Measurements from ENCODE around the gene MARK1.

Gene MARK1

DNA sequence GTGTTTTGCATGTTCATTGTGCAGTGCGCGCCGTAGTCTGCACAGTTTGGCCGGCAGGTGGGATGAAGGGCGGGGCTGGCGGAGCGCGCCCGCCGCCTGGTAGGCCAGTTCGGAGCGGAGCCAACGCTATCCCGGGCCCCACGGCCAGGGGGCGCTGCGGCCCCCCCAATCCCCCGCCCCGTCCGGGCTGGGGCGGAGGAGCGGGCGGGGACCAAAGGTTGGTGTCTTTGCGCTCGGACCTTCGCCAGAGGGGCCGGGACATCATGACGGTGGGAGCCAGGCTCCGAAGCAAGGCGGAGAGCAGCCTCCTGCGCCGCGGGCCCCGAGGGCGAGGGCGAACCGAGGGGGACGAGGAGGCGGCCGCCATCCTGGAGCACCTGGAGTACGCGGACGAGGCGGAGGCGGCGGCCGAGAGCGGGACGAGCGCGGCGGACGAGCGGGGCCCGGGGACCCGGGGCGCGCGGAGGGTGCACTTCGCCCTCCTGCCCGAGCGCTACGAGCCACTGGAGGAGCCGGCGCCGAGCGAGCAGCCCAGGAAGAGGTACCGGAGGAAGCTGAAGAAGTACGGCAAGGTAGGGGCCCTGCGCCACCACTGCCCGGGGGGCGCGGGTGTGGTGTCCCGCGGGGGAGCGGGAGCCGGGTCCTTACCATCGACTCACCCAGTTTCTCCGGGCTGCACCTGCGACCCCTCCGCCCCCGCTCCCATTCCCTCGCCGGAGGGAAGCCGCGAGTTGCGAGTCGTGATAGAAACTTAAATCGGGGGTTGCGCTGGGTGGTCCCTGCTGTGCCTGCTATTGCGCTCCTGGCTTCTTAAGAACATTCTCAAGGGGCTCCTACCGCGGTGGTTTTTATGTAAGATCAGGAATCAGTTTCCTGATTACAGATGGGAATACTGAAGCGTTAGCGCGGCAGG is 162.5 kb downstream of the MARK1 start, which contains the start of gene C1orf115:
Gene C1orf115 (plus strand): TSS at position 224 of the 913 bp plus-strand sequence. CDS start 40 bp downstream, at position 264.
- peak; percentile 88 for DNase-seq (ENCODE audit: low spot score)

DNA sequence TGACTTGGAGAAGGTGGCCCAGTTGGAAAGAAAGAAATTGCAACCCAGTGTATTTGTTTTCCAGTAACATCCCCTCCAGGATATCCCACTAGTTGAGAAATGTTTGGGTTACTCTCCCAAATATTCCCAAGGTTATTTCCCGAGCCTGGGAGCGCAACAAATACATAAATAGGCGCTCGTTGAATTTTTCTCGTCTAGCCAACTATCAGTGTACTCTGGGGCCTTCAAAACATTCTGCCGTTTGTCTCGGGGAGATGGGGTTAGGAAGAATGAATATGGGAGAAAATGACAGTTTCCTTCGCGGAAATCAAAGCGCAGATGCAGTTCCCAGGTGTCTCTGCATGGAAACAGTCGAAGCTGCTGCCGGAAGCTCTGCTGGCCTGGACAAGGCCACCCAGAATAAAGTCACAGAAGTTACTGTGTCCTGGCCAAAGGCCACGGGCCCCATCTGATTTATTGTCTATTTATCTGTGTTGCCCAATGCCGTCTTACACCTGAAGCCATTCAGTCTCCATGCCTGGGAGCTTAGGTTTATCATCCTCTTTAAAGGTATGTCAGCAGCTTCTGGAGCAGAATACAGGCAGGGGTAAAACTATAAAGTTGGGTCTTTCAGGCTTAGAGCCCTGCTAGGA is 163.2 kb downstream of the MARK1 start:
- no peak for DNase-seq (ENCODE audit: low spot score)

DNA sequence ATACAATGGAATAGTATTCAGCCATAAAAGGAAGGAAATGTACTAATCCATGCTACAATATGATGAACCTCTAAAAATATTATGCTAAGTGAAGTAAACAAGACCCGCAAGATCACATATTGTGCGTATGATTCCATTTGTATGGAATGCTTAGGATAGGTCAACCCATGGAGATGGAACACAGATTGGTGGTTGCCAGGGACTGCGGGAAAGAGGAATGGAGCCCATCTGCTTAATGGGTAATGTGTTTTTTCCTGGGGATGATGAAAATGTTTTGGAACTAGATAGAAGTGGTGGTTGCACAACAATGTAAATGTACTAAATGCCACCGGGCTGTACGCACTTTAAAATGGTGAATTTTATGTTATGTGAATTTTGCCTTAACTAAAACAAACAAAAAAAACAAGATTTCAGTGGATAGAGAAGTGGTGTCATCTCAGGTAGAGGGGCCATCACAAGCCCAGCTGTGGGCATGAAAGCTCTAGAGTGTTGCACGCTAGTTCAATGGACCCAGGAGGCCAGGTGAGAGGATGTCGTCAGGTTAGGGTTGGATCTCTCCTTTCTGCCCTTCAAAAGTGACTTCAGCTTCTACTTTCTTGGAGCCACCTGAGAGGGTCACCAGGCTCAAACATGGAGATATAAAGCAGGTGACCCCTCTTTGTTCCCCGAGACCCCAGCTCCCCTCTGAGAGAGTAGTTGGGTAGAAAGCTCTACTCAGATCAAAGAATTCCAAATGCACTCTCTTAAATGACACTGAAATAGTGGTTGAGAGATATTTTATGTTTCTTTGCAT is 164.7 kb downstream of the MARK1 start:
- no peak for DNase-seq (ENCODE audit: low spot score)

DNA sequence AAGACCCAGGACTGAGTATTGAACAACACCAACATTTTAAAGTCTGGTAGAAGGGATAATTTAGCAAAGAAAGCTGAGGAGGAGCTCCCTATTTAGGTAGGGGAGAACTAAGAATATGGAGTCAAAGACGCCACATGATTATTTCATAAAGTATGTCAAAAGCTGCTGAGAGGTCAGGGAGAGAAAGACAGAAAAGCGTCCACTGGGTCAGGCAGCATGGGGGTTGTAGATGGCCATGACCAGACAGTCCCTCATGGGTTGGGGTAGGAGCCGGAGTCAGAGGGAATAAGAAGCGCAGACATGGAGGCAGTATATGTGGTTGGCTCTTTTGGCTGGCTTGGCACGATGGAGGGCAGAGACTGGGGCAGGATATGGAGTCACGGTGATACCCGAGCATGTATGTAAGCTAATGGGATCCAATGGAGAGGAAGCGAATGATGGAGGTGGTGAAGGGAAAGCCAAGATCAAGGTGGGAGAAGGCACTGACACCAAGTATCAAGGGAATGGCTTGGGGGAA is 167.0 kb downstream of the MARK1 start:
- no peak for DNase-seq (ENCODE audit: low spot score)

DNA sequence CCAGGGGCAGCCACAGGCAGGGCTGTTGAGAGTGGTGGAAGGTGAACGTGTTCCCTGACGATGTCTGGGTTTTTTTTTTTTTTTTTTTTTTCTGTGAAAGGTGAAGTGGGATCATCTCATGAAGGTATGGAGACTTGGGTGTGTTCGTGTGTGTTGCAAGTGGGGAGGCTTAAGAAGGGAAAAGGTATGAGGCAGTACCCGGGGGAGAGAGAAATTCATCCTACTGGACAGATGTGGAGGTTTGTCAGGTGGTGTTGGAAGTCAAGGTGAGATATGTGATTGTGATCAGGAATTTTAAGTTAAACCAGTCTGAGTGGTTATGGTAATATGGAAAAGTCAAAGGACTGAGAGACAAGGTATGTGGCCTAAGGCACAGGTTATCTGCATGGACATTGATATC is 167.5 kb downstream of the MARK1 start:
- no peak for DNase-seq (ENCODE audit: low spot score)

DNA sequence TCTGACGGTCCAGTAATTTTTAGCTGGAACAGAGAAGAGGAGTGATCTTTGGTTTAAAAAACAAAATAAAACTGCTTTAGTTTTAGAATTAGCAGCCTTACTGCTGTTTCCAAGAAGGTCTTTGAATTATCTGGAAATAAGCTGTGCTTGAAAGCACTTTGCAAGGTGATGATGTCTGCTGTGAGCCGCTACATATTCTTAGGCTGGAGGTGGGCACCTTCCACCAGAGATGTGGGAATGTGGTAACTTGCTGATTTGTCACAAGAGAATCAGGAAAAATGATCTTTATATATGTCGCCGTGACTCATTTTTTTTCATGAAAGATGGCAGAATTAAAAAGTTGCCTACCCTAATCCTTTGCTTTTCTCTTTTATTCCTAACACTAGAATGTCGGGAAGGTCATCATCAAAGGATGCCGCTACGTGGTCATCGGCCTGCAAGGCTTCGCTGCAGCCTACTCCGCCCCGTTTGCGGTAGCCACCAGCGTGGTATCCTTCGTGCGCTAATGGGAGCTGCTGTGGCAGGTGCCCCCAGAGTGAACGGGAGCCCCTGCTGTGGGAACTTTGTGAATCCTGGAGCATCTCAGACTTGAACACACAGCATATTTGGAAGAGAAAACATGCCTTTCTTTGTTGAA is 168.4 kb downstream of the MARK1 start:
- DNase-seq (ENCODE audit: low spot score), result no peak

DNA sequence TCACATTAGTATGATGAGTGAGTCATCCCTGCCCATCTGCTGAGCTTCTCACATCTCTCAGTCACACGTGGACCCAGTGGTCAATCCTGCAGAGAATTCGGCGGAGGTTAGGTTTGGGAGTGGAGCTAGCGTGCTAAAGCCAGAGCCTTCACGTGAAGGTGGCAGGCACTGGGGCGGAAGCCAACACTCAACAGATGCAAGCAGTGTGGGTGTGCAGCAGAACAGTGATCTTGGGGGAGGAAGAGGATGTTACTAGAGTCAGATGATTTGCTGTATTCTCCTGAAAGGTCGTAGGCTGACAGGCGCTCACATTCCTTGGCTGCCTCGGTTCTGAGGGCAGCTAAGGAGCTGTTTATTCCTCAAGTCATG is 168.9 kb downstream of the MARK1 start:
- no peak for DNase-seq (ENCODE audit: low spot score)

DNA sequence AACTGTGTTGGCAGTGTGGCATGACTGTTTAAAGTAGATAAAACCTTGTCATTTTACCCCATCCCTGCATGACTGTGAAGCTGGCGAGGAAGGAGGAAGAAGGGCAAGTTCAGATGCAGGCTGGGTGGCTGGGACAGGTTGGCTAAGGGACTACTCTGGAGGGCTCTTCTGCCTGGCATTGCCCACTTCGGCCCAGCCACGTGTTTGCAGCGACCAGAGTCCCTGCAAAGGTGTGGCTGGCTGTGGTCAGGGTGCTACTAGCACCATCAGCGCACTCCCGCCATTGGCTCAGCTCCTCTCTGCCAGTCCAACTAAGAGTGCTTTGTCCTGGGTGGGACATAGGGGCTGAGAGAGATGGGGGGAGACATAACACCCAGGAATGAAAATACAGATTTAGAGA is 169.4 kb downstream of the MARK1 start:
- DNase-seq (ENCODE audit: low spot score), result no peak

DNA sequence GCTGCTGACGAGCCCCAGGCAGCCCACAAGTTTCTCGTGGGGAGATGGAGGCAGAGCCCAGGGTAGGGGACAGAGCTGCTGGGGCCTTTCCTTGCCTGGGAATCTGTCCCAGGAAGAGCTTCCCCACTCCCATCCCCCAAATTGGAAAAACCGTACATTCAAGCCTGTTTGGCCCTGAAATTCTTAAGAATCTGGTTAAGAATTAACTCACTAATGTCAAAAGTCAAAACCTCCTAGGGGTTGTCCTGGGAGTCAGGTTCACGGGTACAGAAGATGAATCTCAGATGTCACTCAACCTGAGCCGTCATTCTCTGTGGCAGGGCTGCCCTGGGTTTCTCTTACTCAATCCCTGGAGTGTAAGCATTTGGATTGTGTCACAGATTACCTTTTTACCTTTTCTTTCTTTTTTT is 170.7 kb downstream of the MARK1 start:
- no peak for DNase-seq (ENCODE audit: low spot score)

DNA sequence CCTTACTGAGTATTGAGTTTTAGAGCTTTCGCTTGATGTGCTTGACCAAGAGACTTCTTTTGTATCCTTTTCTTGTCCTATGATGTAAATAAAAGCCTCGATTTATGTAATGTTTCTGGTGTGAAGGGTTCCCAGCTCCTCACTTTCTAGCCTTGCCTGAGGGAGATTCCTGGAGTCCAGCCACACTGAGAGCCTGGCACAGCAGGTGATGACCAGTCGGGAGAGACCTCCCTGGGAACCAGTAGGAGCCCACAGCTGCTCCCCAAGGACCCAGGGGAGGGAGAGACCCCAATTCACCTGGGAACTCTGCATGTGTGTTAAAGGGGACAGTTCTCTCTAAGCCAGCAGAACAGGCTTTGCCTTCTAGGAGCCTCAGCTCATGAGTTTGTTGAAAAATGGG is 171.1 kb downstream of the MARK1 start:
- no peak for DNase-seq (ENCODE audit: low spot score)

DNA sequence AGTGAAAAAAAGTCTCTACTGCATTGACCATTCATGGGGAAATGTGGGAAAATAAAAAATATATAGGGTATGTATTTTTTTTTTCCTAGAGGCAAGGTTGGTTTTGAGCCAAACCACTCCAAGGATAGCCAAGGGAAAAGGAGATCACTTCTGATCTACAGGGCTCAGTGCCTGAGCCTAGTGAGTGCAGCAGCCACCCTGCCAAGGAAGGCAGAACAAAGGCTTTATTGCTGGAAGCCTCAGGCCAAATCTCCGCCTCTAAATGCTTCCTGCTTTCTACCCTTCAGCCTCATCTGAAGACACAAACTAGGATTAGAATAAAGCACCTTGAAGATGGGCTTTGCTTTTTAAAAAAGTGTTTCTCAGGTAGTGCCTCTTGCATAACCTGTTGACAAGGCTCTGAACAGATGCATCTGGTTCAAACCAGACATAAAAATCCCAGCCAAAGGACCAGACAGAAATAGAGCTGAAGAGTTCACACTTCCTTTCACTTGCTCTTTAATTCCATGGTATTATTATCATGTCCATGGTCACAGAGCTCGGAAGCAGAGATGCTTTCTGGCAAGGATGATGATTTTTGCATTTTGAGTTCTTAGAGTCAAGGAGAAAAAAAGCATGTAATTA is 172.7 kb downstream of the MARK1 start:
- DNase-seq (ENCODE audit: low spot score), result no peak

DNA sequence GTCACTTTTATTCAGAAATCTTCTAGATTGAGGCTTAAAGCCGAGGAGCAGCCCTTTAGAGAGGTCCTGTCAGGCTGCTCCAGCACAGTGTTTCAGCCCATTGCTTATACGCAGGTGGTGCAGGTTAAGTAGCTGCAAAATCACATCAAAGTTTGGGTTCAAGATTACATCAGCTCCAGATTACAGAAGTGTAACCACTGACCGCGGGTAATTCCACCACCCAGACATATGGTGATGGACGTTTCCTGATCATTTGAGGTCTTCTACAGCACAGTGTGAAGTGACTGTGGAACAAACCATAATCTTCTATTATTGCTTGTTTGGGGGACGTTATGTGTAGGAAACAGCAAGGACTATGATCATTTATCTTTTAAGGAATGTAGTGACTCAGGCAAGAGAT is 174.0 kb downstream of the MARK1 start:
- DNase-seq (ENCODE audit: low spot score), result no peak

DNA sequence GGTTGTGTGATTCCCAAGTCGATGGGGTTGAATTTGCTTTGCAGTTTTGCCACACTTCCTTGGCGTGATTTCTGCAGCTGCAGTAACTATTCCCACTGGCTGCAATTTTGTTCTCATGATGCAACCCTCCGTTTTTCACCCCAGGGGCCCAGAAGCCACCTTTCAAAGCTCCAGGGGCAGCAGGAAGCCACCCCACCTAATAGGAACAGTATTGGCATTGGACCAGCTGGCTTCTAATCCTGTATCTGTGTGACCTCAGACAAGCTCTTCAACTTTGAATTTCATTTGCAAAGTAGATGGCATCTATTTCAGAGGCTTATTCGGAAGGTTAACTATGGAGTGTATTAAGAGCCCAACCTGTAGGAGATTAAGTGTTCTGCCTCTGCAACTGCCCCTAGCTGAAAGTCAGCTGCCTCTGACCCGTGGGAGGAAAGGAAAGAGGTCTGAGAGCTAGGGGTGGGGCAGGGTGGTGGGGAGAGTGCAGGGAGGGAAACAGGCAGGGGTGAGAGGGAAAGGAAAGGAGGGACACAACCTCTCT is 174.9 kb downstream of the MARK1 start:
- DNase-seq (ENCODE audit: low spot score), result no peak

DNA sequence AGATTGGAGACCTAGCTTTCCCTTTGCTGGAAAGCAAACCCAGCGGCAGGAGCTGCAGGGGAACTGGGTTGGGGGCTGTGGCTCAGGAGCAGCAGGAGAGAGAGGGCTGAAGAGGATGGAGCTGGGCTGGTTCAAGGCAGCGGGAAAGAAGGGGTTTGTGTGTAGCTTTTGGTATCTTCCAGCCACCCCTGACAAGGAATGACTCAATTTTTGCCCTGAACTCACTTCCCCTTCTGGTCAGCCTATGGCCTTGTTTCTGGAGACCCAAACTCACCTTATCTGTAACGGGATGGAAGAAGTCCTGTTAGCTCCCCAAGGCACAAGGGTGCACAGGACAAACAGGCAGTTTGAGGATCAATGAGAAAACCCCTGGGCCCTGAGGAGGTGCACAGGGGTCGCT is 175.4 kb downstream of the MARK1 start:
- DNase-seq (ENCODE audit: low spot score), result no peak

DNA sequence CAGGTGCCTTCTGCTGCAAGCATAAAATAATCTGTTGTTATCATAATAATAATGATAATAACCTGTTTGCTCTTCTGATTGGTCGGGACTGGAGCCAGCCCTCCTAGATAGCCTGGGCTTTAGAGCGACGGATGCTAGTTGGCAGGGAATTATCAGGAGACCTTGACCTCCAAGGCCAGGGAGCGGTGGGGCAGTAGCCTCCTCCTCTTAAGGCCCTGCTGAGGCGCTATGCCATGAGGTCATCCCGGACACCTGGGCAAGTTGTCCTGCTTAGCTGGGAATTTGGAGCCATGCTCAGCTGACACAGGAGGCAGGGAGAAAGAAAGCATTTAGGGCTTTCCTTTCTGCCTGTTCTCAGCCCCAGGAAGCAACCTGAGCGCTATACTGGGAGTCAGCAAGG is 177.8 kb downstream of the MARK1 start:
- no peak for DNase-seq (ENCODE audit: low spot score)

DNA sequence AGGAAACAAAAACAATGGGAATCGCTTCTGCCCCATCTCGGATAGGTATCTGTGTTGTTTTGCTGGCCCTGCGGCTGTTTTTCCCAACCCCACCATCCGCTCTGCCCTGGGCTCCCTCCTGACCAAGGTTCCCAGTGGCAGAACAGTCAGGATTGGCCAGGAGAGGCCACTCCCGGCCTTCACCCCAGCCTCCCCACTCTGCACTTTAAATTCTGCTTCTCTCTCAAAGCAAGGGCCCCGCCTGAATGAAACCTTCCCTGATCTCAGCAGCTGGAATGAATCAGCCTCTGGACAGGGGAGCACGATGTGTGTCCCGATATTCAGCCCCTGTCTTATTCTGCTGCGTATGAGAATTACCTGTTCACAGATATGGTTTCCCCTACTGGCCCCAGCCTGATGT is 178.5 kb downstream of the MARK1 start:
- DNase-seq (ENCODE audit: low spot score), result no peak

DNA sequence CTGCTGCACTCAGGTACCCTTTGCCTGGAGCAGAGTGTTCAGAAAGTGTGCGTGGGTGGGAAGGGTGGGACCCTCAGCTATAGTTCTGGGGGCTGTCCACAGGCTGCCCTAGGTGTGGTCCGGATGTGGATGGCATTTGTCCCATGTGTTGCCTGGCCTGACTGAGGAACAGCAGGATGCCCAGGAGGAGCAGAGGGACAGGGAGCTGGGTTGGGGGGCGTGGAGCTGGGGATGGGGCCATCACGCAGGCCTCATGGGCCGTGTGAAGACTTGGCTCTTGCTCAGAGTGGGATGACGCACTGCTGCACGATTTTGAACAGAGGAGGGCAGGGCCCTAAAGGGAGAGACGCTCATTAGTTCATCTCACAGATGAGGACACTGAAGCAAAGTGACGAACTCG is 179.2 kb downstream of the MARK1 start:
- DNase-seq (ENCODE audit: low spot score), result no peak

DNA sequence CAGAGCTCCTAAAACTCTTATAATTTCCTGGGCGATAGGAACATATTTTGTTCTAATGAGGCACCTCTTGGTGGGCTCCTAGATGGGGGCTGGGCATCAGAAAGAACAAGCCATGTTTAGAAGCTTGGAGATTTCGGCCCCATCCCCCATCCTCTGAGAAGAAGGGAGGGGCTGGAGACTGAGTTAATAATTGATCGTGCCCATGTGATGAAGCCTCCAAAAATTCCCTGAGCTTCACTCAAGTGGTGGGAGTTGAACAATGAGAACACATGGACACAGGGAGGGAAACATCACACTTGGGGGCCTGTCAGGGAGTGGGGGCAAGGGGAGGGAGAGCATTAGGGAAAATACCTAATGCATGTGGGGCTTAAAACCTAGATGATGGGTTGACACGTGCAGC is 180.3 kb downstream of the MARK1 start:
- no peak for DNase-seq (ENCODE audit: low spot score)

DNA sequence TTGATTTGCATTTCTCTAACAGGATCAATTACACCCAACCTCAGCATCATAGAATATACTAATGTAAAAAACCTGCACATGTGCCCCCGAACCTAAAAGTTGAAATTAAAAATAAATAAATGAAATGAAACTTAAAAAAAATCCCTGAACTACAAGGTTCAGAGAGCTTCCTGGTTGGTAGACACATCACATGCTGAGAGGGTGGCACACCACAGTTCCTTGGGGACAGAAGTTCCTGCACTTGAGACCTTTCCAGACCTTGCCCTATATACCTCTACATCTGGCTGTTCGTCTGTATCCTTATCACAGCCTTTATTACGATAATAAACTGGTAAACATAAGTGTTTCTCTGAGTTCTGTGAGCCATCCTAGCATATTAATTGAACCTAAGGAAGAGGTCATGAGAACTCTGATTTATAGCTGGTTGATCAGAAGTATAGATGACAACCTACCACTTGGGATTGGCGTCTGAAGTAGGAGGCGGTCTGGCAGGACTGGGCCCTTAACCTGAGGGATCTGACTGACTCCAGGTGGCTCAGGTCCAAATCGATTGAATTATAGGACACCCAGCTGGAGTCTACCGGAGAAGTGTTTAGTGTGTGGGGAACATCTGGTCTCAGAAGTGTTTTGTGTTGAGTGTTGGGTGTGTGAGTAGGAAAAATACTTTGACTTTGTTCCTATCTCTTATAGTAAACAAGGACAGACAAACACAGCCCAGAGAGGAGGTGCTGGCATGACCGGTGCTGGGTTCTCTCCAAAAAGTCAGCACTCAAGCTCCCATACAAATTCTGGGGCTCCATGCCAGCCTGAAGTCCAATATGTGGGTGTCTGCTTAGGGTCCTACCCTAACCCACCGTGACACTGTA is 181.2 kb downstream of the MARK1 start:
- no peak for DNase-seq (ENCODE audit: low spot score)

DNA sequence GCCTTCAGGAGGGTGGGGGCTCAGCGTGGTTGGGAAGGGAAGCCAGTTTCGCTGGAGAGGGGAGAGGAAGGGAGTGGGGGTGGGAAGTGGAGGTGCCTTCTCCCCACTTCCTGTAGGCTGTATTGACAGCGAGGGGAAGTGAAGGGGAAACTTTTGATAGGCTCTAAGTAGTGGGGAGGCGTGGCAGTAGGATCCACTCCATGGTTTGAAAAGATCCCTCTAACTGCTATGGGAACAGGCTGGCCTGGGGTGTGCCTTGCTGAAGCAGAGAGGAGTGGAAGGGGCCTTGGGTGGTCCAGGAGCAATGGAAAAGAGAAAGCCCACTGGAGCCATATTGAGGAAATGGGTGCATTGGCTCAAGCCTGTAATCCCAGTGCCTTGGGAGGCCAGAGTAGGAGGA is 182.4 kb downstream of the MARK1 start:
- DNase-seq (ENCODE audit: low spot score), result no peak
